IMR-90 (cell line): ENCODE measurements around the gene SIK3. TPM values are rescaled to one million over a fixed set of nuclear protein-coding genes. Genes with fewer than 3 reads are reported as not detected.

Source experiments
- ATAC-seq: fragments of 200-7000 bp; cut with Tn5 transposase; 2 replicates; pipeline ENCODE4 v1.9.1; 2020; ENCODE audit warnings: low read depth, mild to moderate bottlenecking, moderate library complexity
- BruUV-seq: library from RNA; stranded (reverse); fragments of 400-500 nt; replicated peaks from 2 replicates; lab custom pipeline; 2021; lab: Mats Ljungman, UMichigan
- CTCF ChIA-PET: fragments of 300-600 bp; formaldehyde crosslinking; extraction: SDS; loops from one replicate; lab custom pipeline; 2021; ENCODE audit warnings: antibody characterized with exemption; lab: Yijun Ruan, JAX
- POLR2A ChIA-PET: fragments of 300-600 bp; sonication (Branson Sonifier 250); formaldehyde crosslinking; loops from one replicate; lab custom pipeline; 2022; ENCODE audit warnings: antibody characterized with exemption; ENCODE audit not compliant: unreplicated experiment; lab: Charles Lee
- DNase-seq: peaks from one replicate; pipeline ENCODE4 v3.0.0; 2013
- H2AFZ ChIP-seq: replicated peaks from 2 replicates; pipeline ENCODE3; 2013; ENCODE audit warnings: low read length, mild to moderate bottlenecking; ENCODE audit not compliant: poor library complexity
- H2AK5ac ChIP-seq: 2 replicates; pipeline ENCODE4 v1.6.1; 2013; ENCODE audit warnings: low read depth, low read length, inconsistent platforms
- H2AK9ac ChIP-seq: replicated peaks from 2 replicates; pipeline ENCODE3; 2013; ENCODE audit warnings: mild to moderate bottlenecking, low read depth, low read length, moderate library complexity; ENCODE audit not compliant: poor library complexity
- H2BK120ac ChIP-seq: 2 replicates; pipeline ENCODE4 v1.6.1; 2013; ENCODE audit warnings: low read depth, low read length, inconsistent platforms
- H2BK15ac ChIP-seq: 3 replicates; pipeline ENCODE4 v1.6.1; 2013; ENCODE audit warnings: low read depth, low read length, inconsistent platforms
- H2BK20ac ChIP-seq: 2 replicates; pipeline ENCODE4 v1.6.1; 2013; ENCODE audit warnings: low read depth, mild to moderate bottlenecking, inconsistent platforms, low read length, moderate library complexity
- H2BK5ac ChIP-seq: 2 replicates; pipeline ENCODE4 v1.6.1; 2013; ENCODE audit warnings: mild to moderate bottlenecking, low read depth, low read length, inconsistent platforms; ENCODE audit not compliant: poor library complexity, severe bottlenecking
- H3K14ac ChIP-seq: replicated peaks from 2 replicates; pipeline ENCODE4 v1.6.1; 2013; ENCODE audit warnings: low read depth, low read length, inconsistent platforms
- H3K18ac ChIP-seq: 2 replicates; pipeline ENCODE4 v1.6.1; 2013; ENCODE audit warnings: low read depth, low read length, control low read depth
- H3K23ac ChIP-seq: 2 replicates; pipeline ENCODE4 v1.6.1; 2013; ENCODE audit warnings: low read depth, low read length, inconsistent platforms
- H3K27ac ChIP-seq: 2 replicates; pipeline ENCODE4 v1.5.1; 2013; ENCODE audit warnings: mild to moderate bottlenecking, control low read depth, low read length; ENCODE audit not compliant: insufficient read depth
- H3K27me3 ChIP-seq: 2 replicates; pipeline ENCODE4 v1.6.1; 2013; ENCODE audit warnings: low read length; ENCODE audit not compliant: control insufficient read depth, insufficient read depth
- H3K36me3 ChIP-seq: 2 replicates; pipeline ENCODE4 v1.6.1; 2013; ENCODE audit warnings: low read length, mixed read lengths; ENCODE audit not compliant: control insufficient read depth, insufficient read depth
- H3K4ac ChIP-seq: 2 replicates; pipeline ENCODE4 v1.6.1; 2013; ENCODE audit warnings: low read depth, low read length, inconsistent platforms
- H3K4me1 ChIP-seq: 2 replicates; pipeline ENCODE4 v1.6.1; 2013; ENCODE audit warnings: low read length, mixed read lengths; ENCODE audit not compliant: control insufficient read depth, insufficient read depth
- H3K4me2 ChIP-seq: 2 replicates; pipeline ENCODE4 v1.6.1; 2013; ENCODE audit warnings: low read depth, mild to moderate bottlenecking, control low read depth, low read length, moderate library complexity
- H3K4me3 ChIP-seq: 2 replicates; pipeline ENCODE4 v1.5.1; 2013; ENCODE audit warnings: low read depth, mild to moderate bottlenecking, control low read depth, low read length, moderate library complexity; ENCODE audit not compliant: insufficient read depth
- H3K56ac ChIP-seq: 2 replicates; pipeline ENCODE4 v1.6.1; 2013; ENCODE audit warnings: low read length, inconsistent platforms; ENCODE audit not compliant: insufficient read depth; ENCODE audit errors: extremely low read depth
- H3K79me1 ChIP-seq, 2 experiments: 2 replicates each; pipeline ENCODE4 v1.6.1; 2013; ENCODE audit warnings: low read length in 2 of 2, inconsistent platforms in 1 of 2, low read depth in 1 of 2
- H3K9ac ChIP-seq: 2 replicates; pipeline ENCODE4 v1.6.1; 2013; ENCODE audit warnings: low read depth, low read length, control low read depth
- H3K9me1 ChIP-seq: 2 replicates; pipeline ENCODE4 v1.6.1; 2013; ENCODE audit warnings: low read length, inconsistent platforms; ENCODE audit not compliant: insufficient read depth
- H3K9me3 ChIP-seq: 2 replicates; pipeline ENCODE4 v1.6.1; 2013; ENCODE audit warnings: low read length; ENCODE audit not compliant: control insufficient read depth, insufficient read depth
- H4K20me1 ChIP-seq: 2 replicates; pipeline ENCODE4 v1.6.1; 2013; ENCODE audit warnings: low read length, inconsistent platforms; ENCODE audit not compliant: insufficient read depth
- H4K5ac ChIP-seq: 2 replicates; pipeline ENCODE4 v1.6.1; 2013; ENCODE audit warnings: mild to moderate bottlenecking, low read depth, low read length, control low read depth
- H4K8ac ChIP-seq, 2 experiments: 2 replicates each; pipeline ENCODE4 v1.6.1; 2013; ENCODE audit warnings: low read depth in 2 of 2, low read length in 2 of 2, control low read depth in 1 of 2, inconsistent platforms in 1 of 2
- H4K91ac ChIP-seq: 2 replicates; pipeline ENCODE4 v1.6.1; 2013; ENCODE audit warnings: low read depth, low read length, inconsistent platforms; ENCODE audit not compliant: insufficient read depth
- MAFK ChIP-seq: IDR thresholded peaks from 2 replicates; pipeline ENCODE4 v1.6.1; 2012; ENCODE audit warnings: low read depth, low read length, improper control_type of control experiment
- MXI1 ChIP-seq: IDR thresholded peaks from 2 replicates; pipeline ENCODE4 v1.6.1; 2012; ENCODE audit warnings: low read depth, mild to moderate bottlenecking, low read length, moderate library complexity, borderline replicate concordance
- WGBS, 2 experiments: methylation state at CpG; one replicate each; pipeline versions ENCODE4 v1.1.5 to v1.1.7; 2013; ENCODE audit warnings: missing lambda C conversion rate in 2 of 2; ENCODE audit not compliant: insufficient read length in 1 of 2; ENCODE audit errors: extremely low coverage in 2 of 2; 5-methylcytosine and 5-hydroxymethylcytosine counted together
- dilution Hi-C: fragments of 300-500 bp; cut with HindIII; formaldehyde crosslinking; loops from one replicate; pipeline ENCODE4 v1.14.3; 2018; ENCODE audit warnings: low sequenced_read_pairs; ENCODE audit not compliant: unreplicated experiment
- in situ Hi-C: fragments of 300-500 bp; cut with MboI; formaldehyde crosslinking; loops from 3 replicates; pipeline ENCODE4 v1.14.3; 2019; ENCODE audit warnings: low sequenced_read_pairs, inconsistent platforms, mixed read lengths
- intact Hi-C: fragments of 100-400 bp; cut with micrococcal nuclease; formaldehyde crosslinking; loops from 2 replicates; pipeline ENCODE4 v1.10.0; 2022
- polyA plus RNA-seq, 3 experiments: library from polyadenylated mRNA; depleted of rRNA; stranded (reverse); fragments of >200 nt; gene quantifications; 2 replicates each; pipeline ENCODE4 v1.2.3, GENCODE V29; 2012; ENCODE audit warnings: low replicate concordance in 1 of 3
- total RNA-seq: library from RNA; depleted of rRNA; stranded (reverse); fragments of >200 nt; gene quantifications from 2 replicates; pipeline ENCODE4 v1.2.3, GENCODE V29; 2012

Gene SIK3
- total and polyA plus RNA-seq, 2 of the 4 experiments (the other 2 are of a cell fraction) = 8.2 to 9.1 TPM

DNA sequence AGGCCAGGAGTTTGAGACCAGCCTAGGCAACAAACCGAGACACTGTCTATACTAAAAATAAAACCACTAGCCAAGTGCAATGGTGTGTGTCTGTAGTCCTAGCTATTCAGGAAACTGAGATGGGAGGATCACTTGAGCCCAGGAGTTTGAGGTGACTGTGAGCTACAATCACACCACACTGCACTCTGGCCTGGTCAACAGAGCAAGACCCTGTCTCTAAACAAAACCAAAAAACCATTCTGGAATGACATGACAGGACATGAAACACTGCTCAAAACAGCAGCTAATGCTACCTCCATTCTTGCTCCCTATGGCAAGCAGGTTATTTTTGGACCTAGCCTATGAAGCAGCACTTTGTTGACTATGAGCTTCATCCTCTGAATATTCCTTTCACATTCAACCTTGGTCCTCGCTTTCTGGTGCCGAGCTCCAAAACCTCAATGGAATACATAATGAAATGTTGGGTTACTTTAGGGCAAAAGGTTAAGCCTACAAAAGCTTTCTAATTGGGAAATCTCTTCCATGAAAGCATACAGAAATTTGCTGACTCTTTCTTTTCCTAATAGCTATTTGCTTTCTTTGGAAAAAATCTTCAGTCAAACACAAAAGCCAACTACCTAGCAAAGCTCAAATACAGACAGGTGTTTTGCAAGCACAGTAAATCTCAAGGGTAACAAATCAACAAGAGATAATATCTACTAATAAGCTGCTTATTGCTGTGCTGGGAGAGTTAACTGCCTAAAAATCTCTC is 21.1 kb downstream of the SIK3 start:
- no peak overlapping the region for H3K27ac ChIP-seq
- no peak overlapping the region for H4K91ac ChIP-seq
- H2AK9ac ChIP-seq = no peak overlapping the region
- in situ Hi-C loops = no loop called here
- H2BK15ac ChIP-seq = no peak overlapping the region
- intact Hi-C loops = no loop called here
- 0 out of 2 replicates have a peak, but pooled peaks cover 6% of the 10 kb centered on the region for H3K9me1 ChIP-seq
- ChIA-PET POLR2A (no interaction called here), CTCF (no interaction called here)
- H4K20me1 ChIP-seq = peaks cover 37% of the 10 kb centered on the region
- no peak overlapping the region for H3K56ac ChIP-seq
- H2BK120ac ChIP-seq = no peak overlapping the region
- no peak overlapping the region for H3K4ac ChIP-seq
- no peak overlapping the region for H2BK5ac ChIP-seq
- TF ChIP-seq MAFK (peak; percentile 85), MXI1 (no peak)
- ATAC-seq (no peak), DNase-seq (no peak)
- H4K5ac ChIP-seq = no peak overlapping the region
- dilution Hi-C loops = no loop called here
- no peak overlapping the region for H3K4me3 ChIP-seq
- H3K9me3 ChIP-seq = no peaks in the 10 kb centered on the region
- no peak overlapping the region for H3K9ac ChIP-seq
- H3K18ac ChIP-seq = no peak overlapping the region
- no peaks in the 10 kb centered on the region for H3K36me3 ChIP-seq
- no peak overlapping the region for H2AFZ ChIP-seq
- no peak overlapping the region for H3K4me2 ChIP-seq
- no CpG with 5 or more reads among the region's 3 CpGs for WGBS, 2 experiments
- no TSS peak for BruUV-seq
- no peak overlapping the region for H4K8ac ChIP-seq
- H2BK20ac ChIP-seq = no peak overlapping the region
- H3K27me3 ChIP-seq = no peaks in the 10 kb centered on the region
- no peak overlapping the region for H3K14ac ChIP-seq
- peak overlapping the region; percentile 45; the same call in 1 of the 2 replicates for H3K23ac ChIP-seq
- peaks cover 2% of the 10 kb centered on the region; the same call in 1 of the 2 replicates for H3K4me1 ChIP-seq
- H2AK5ac ChIP-seq = peak overlapping the region; percentile 2; the same call in 1 of the 2 replicates
- H3K79me1 ChIP-seq = peaks cover 24 to 34% of the 10 kb centered on the region in 2 experiments
